HG03354 (cell line): ENCODE results near the gene NACA2.
"Not testable (repeated sequence)": the region's sequence is repeated elsewhere in the genome, so short reads cannot be mapped to it uniquely, and the experiment has no call there.

Source experiments
- ATAC-seq: cut with Tn5 transposase; IDR thresholded peaks from one replicate; pipeline ENCODE4 v1.9.1; 2021; ENCODE audit warnings: mild to moderate bottlenecking; ENCODE audit not compliant: unreplicated experiment, poor library complexity, severe bottlenecking

NACA2 gene

GRCh38 chr17:61591018-61591417 is at the start of gene NACA2:
Gene NACA2, minus strand, starts transcription at chr17:61591219. Its CDS starts 39 bp downstream, at chr17:61591180.
- no peak for ATAC-seq

GRCh38 chr17:61639818-61640217 is 48.8 kb upstream of the NACA2 start:
- ATAC-seq, result no peak

GRCh38 chr17:61638087-61638486 is 47.1 kb upstream of the NACA2 start:
- no peak for ATAC-seq

GRCh38 chr17:61635913-61636432 is 45.0 kb upstream of the NACA2 start:
- no peak for ATAC-seq

GRCh38 chr17:61634942-61635538 is 44.0 kb upstream of the NACA2 start:
- ATAC-seq, result no peak

GRCh38 chr17:61634011-61634539 is 43.1 kb upstream of the NACA2 start:
- no peak for ATAC-seq

GRCh38 chr17:61632826-61633225 is 41.8 kb upstream of the NACA2 start:
- ATAC-seq, result no peak

GRCh38 chr17:61631800-61632199 is 40.8 kb upstream of the NACA2 start:
- ATAC-seq, result no peak

GRCh38 chr17:61628158-61628557 is 37.1 kb upstream of the NACA2 start:
- not testable (repeated sequence) for ATAC-seq

GRCh38 chr17:61627658-61628057 is 36.6 kb upstream of the NACA2 start:
- no peak for ATAC-seq

- no peak for ATAC-seq
These were observed 36.1 kb upstream of the NACA2 start for GRCh38 chr17:61627125-61627524.

- ATAC-seq, result no peak
These were observed 34.5 kb upstream of the NACA2 start for GRCh38 chr17:61625564-61625963.

- no peak for ATAC-seq
These were observed 33.9 kb upstream of the NACA2 start for GRCh38 chr17:61624951-61625350.

- no peak for ATAC-seq
These were observed 30.3 kb upstream of the NACA2 start for GRCh38 chr17:61621317-61621716.

- no peak for ATAC-seq
These were observed 28.9 kb upstream of the NACA2 start for GRCh38 chr17:61619953-61620352.

- ATAC-seq, result no peak
These were observed 28.5 kb upstream of the NACA2 start for GRCh38 chr17:61619493-61619892.

- no peak for ATAC-seq
These were observed 27.9 kb upstream of the NACA2 start for GRCh38 chr17:61618950-61619349.

- no peak for ATAC-seq
These were observed 26.3 kb upstream of the NACA2 start for GRCh38 chr17:61617330-61617729.

GRCh38 chr17:61616783-61617182 is 25.8 kb upstream of the NACA2 start:
- ATAC-seq, result no peak

- no peak for ATAC-seq
These were observed 23.2 kb upstream of the NACA2 start for GRCh38 chr17:61614219-61614618.

- ATAC-seq, result no peak
These were observed 20.3 kb upstream of the NACA2 start for GRCh38 chr17:61611323-61611722.

- ATAC-seq, result no peak
These were observed 14.7 kb upstream of the NACA2 start for GRCh38 chr17:61605692-61606091.
